ENCODE measurements around the gene ADAM19. TPM values are rescaled to one million over a fixed set of nuclear protein-coding genes. Genes with fewer than 3 reads are reported as not detected.

The ADAM19 gene
- total RNA-seq, 1 experiment from 2014 or later: 3.5 TPM

DNA sequence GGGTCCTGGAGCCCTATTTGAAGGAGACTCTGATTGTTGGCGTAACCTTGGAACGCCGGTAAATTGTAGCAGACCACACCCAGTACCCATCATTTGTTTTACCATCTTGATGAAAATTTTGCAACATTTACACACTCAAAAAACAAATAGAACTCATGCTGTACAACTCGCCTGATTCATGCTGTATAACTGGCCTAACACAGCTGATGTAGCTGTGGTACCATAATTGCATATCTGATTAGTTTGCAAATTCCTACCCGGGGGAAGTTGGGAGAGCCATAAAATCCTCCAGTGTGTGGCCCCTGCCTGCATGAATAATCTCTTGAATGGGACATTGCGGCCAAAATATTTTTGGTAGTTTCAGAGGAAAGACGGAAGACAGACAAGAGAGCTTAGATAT, 105.9 kb downstream of the ADAM19 start:
- ChIA-PET POLR2A (no interaction called here), CTCF (interaction anchor here (0.5 kb wide), 1 partner anchor 322 kb away, joined by 4 read pairs; no protein-coding TSS in a partner anchor)
- no peak for ATAC-seq
- Histone ChIP-seq H3K27ac (ENCODE audit: low read length) (no peak overlapping the region), H3K27me3 (ENCODE audit: control insufficient read depth, insufficient read depth, low read length) (no peaks in the 10 kb centered on the region), H3K4me3 (ENCODE audit: low read depth in 2 of 2, low read length in 2 of 2) (no peak overlapping the region), H3K4me1 (ENCODE audit: control insufficient read depth, insufficient read depth, low read length) (no peaks in the 10 kb centered on the region), H3K36me3 (ENCODE audit: control insufficient read depth, insufficient read depth, low read length) (no peaks in the 10 kb centered on the region), H3K9me3 (ENCODE audit: control insufficient read depth, insufficient read depth, low read depth, low read length) (no peaks in the 10 kb centered on the region)
- in situ Hi-C loops (cut with HindIII; ENCODE audit: low pct_unique_long_range_greater_than_20kb, low sequenced_read_pairs): no loop called here
- no peak for DNase-seq (ENCODE audit: low read depth, low spot score)
- no peak for TF ChIP-seq TCF7L2 (IDR thresholded peaks at IDR 0.05; ENCODE audit: low read depth, low read length)
- TF ChIP-seq, protein P1, sequence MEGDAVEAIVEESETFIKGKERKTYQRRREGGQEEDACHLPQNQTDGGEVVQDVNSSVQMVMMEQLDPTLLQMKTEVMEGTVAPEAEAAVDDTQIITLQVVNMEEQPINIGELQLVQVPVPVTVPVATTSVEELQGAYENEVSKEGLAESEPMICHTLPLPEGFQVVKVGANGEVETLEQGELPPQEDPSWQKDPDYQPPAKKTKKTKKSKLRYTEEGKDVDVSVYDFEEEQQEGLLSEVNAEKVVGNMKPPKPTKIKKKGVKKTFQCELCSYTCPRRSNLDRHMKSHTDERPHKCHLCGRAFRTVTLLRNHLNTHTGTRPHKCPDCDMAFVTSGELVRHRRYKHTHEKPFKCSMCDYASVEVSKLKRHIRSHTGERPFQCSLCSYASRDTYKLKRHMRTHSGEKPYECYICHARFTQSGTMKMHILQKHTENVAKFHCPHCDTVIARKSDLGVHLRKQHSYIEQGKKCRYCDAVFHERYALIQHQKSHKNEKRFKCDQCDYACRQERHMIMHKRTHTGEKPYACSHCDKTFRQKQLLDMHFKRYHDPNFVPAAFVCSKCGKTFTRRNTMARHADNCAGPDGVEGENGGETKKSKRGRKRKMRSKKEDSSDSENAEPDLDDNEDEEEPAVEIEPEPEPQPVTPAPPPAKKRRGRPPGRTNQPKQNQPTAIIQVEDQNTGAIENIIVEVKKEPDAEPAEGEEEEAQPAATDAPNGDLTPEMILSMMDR (IDR thresholded peaks at IDR 0.05): no peak
- no peak for TF ChIP-seq POLR2AphosphoS5 (IDR thresholded peaks at IDR 0.05; ENCODE audit: low read depth, low read length)
- no peak for TF ChIP-seq SIN3A (IDR thresholded peaks at IDR 0.05; ENCODE audit: borderline replicate concordance, insufficient read depth, low read depth, low read length)
- TF ChIP-seq, protein P2, sequence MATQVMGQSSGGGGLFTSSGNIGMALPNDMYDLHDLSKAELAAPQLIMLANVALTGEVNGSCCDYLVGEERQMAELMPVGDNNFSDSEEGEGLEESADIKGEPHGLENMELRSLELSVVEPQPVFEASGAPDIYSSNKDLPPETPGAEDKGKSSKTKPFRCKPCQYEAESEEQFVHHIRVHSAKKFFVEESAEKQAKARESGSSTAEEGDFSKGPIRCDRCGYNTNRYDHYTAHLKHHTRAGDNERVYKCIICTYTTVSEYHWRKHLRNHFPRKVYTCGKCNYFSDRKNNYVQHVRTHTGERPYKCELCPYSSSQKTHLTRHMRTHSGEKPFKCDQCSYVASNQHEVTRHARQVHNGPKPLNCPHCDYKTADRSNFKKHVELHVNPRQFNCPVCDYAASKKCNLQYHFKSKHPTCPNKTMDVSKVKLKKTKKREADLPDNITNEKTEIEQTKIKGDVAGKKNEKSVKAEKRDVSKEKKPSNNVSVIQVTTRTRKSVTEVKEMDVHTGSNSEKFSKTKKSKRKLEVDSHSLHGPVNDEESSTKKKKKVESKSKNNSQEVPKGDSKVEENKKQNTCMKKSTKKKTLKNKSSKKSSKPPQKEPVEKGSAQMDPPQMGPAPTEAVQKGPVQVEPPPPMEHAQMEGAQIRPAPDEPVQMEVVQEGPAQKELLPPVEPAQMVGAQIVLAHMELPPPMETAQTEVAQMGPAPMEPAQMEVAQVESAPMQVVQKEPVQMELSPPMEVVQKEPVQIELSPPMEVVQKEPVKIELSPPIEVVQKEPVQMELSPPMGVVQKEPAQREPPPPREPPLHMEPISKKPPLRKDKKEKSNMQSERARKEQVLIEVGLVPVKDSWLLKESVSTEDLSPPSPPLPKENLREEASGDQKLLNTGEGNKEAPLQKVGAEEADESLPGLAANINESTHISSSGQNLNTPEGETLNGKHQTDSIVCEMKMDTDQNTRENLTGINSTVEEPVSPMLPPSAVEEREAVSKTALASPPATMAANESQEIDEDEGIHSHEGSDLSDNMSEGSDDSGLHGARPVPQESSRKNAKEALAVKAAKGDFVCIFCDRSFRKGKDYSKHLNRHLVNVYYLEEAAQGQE (IDR thresholded peaks at IDR 0.05; ENCODE audit: insufficient read depth in 1 of 2, low read depth in 2 of 2, low read length in 1 of 2): no peak
- intact Hi-C loops (cut with micrococcal nuclease; ENCODE audit: unreplicated experiment): loop anchor here (5.0 kb wide), 1 partner anchor 322 kb away; no protein-coding TSS in a partner anchor
- no TSS peak for BruUV-seq (replicated peaks)

DNA sequence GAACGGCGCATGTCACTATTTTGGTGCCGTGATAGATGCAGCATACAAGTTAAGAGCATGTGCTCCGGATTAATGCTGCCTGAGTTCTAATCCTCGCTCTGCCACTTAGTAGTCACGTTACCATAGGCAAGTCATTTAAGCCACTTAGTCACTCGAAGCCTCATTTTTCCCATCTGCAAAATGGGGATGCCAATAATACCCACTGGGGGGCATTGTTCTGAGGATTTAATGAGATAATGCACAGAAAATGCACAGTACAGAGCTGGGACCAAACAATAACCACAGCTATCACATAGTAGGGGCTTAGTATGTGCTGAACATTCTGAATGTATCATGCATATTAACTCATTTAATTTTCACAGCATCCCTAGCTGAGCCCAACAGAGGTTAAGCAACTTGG, 106.5 kb downstream of the ADAM19 start:
- H3K4me3 ChIP-seq (ENCODE audit: low read depth in 2 of 2, low read length in 2 of 2): no peak overlapping the region
- in situ Hi-C loops (cut with HindIII; ENCODE audit: low pct_unique_long_range_greater_than_20kb, low sequenced_read_pairs): no loop called here
- POLR2A ChIA-PET: no interaction called here
- TF ChIP-seq, protein P1 (IDR thresholded peaks at IDR 0.05): no peak
- TF ChIP-seq, protein P2 (IDR thresholded peaks at IDR 0.05; ENCODE audit: insufficient read depth in 1 of 2, low read depth in 2 of 2, low read length in 1 of 2): no peak
- no peak for TF ChIP-seq TCF7L2 (IDR thresholded peaks at IDR 0.05; ENCODE audit: low read depth, low read length)
- TF ChIP-seq POLR2AphosphoS5 (IDR thresholded peaks at IDR 0.05; ENCODE audit: low read depth, low read length): no peak
- TF ChIP-seq SIN3A (IDR thresholded peaks at IDR 0.05; ENCODE audit: borderline replicate concordance, insufficient read depth, low read depth, low read length): no peak
- BruUV-seq (replicated peaks): no TSS peak
- CTCF ChIA-PET: interaction anchor here (0.5 kb wide), 1 partner anchor 322 kb away, joined by 4 read pairs; no protein-coding TSS in a partner anchor
- ATAC-seq (no peak), DNase-seq (ENCODE audit: low read depth, low spot score) (no peak)
- no peak overlapping the region for H3K27ac ChIP-seq (ENCODE audit: low read length)
- no peaks in the 10 kb centered on the region for H3K36me3 ChIP-seq (ENCODE audit: control insufficient read depth, insufficient read depth, low read length)
- no peaks in the 10 kb centered on the region for H3K27me3 ChIP-seq (ENCODE audit: control insufficient read depth, insufficient read depth, low read length)
- no peaks in the 10 kb centered on the region for H3K4me1 ChIP-seq (ENCODE audit: control insufficient read depth, insufficient read depth, low read length)
- intact Hi-C loops (cut with micrococcal nuclease; ENCODE audit: unreplicated experiment): no loop called here
- H3K9me3 ChIP-seq (ENCODE audit: control insufficient read depth, insufficient read depth, low read depth, low read length): no peaks in the 10 kb centered on the region

All from Panc1 (cell line).